ENCODE results near the gene SURF4. TPM values are rescaled to one million over a fixed set of nuclear protein-coding genes. Genes with fewer than 3 reads are reported as not detected.

The SURF4 gene
- total and polyA plus RNA-seq, 2 of the 13 experiments (the other 11 are each of a cell fraction or from before 2014, with no cell fraction given) = 220 to 265 TPM

- TF ChIP-seq RBFOX2 (IDR thresholded peaks at IDR 0.05; ENCODE audit: low read depth, low read length) = peak; percentile 91
- TF ChIP-seq SP1 (IDR thresholded peaks at IDR 0.05) = no peak
- 0 out of 2 replicates have a peak, but pooled peaks have one; percentile 17 for TF ChIP-seq SP1 (CRISPR knock-in tag; IDR thresholded peaks at IDR 0.05)
- TF ChIP-seq GPN1 (CRISPR knock-in tag; IDR thresholded peaks at IDR 0.05; ENCODE audit: borderline replicate concordance) = no peak
- TF ChIP-seq RBAK (CRISPR knock-in tag; IDR thresholded peaks at IDR 0.05) = no peak
- 0 out of 2 replicates have a peak, but pooled peaks have one; percentile 52 for TF ChIP-seq ZNF639 (CRISPR knock-in tag; conservative IDR thresholded peaks at IDR 0.05)
- TF ChIP-seq RARG (CRISPR knock-in tag; IDR thresholded peaks at IDR 0.05; ENCODE audit: low read depth) = no peak
- TF ChIP-seq MAFF (IDR thresholded peaks at IDR 0.05; ENCODE audit: low read depth, low read length) = no peak
- TF ChIP-seq, protein P1, sequence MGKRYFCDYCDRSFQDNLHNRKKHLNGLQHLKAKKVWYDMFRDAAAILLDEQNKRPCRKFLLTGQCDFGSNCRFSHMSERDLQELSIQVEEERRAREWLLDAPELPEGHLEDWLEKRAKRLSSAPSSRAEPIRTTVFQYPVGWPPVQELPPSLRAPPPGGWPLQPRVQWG (CRISPR knock-in tag; IDR thresholded peaks at IDR 0.05; ENCODE audit: borderline replicate concordance, low read depth) = no peak
- peak; percentile 66 for TF ChIP-seq XRCC5 (optimal IDR thresholded peaks at IDR 0.05; ENCODE audit: low read length)
- no peak for TF ChIP-seq SETDB1 (CRISPR knock-in tag; IDR thresholded peaks at IDR 0.05; ENCODE audit: borderline replicate concordance)
- TF ChIP-seq ZNF225 (CRISPR knock-in tag; IDR thresholded peaks at IDR 0.05) = 0 out of 2 replicates have a peak, but pooled peaks have one; percentile 91
- TF ChIP-seq CBX5 (CRISPR knock-in tag; IDR thresholded peaks at IDR 0.05; ENCODE audit: borderline replicate concordance) = peak; percentile 76; the same call in 1 of the 2 replicates
- peak; percentile 85 for TF ChIP-seq ZNF205 (CRISPR knock-in tag; IDR thresholded peaks at IDR 0.05)
- TF ChIP-seq, protein P2, sequence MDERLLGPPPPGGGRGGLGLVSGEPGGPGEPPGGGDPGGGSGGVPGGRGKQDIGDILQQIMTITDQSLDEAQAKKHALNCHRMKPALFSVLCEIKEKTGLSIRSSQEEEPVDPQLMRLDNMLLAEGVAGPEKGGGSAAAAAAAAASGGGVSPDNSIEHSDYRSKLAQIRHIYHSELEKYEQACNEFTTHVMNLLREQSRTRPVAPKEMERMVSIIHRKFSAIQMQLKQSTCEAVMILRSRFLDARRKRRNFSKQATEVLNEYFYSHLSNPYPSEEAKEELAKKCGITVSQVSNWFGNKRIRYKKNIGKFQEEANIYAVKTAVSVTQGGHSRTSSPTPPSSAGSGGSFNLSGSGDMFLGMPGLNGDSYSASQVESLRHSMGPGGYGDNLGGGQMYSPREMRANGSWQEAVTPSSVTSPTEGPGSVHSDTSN (CRISPR knock-in tag; IDR thresholded peaks at IDR 0.05) = no peak
- TF ChIP-seq ZEB1 (IDR thresholded peaks at IDR 0.05; ENCODE audit: insufficient replicate concordance, low read depth) = peak; percentile 35
- TF ChIP-seq KLF13 (CRISPR knock-in tag; IDR thresholded peaks at IDR 0.05) = peak; percentile 69; the same call in 1 of the 2 replicates
- peak; percentile 42; the same call in 1 of the 2 replicates for TF ChIP-seq FOSL2 (CRISPR knock-in tag; IDR thresholded peaks at IDR 0.05)
- no peak for TF ChIP-seq MTA3 (CRISPR knock-in tag; IDR thresholded peaks at IDR 0.05)
- TF ChIP-seq HCFC1 (IDR thresholded peaks at IDR 0.05; ENCODE audit: low read depth, low read length) = peak; percentile 45; the same call in 1 of the 2 replicates
- TF ChIP-seq ELF3 (CRISPR knock-in tag; IDR thresholded peaks at IDR 0.05) = peak; percentile 55; the same call in 1 of the 2 replicates
- no peak for TF ChIP-seq NBN (conservative IDR thresholded peaks at IDR 0.05)
- peak; percentile 74 for TF ChIP-seq ZNF781 (CRISPR knock-in tag; IDR thresholded peaks at IDR 0.05; ENCODE audit: borderline replicate concordance, not compliant biosample characterization)
- TF ChIP-seq THYN1 (CRISPR knock-in tag; IDR thresholded peaks at IDR 0.05; ENCODE audit: borderline replicate concordance, low read depth) = no peak
- peak; percentile 38 for TF ChIP-seq ZNF431 (CRISPR knock-in tag; IDR thresholded peaks at IDR 0.05; ENCODE audit: borderline replicate concordance, low read depth)
- no peak; the same call in 1 of the 2 replicates for TF ChIP-seq NR2F6 (IDR thresholded peaks at IDR 0.05)
- peak; percentile 30; the same call in 1 of the 2 replicates for TF ChIP-seq NR2F6 (CRISPR knock-in tag; IDR thresholded peaks at IDR 0.05)
- peak; percentile 92 for TF ChIP-seq KAT8 (CRISPR knock-in tag; IDR thresholded peaks at IDR 0.05)
- TF ChIP-seq, protein P3, sequence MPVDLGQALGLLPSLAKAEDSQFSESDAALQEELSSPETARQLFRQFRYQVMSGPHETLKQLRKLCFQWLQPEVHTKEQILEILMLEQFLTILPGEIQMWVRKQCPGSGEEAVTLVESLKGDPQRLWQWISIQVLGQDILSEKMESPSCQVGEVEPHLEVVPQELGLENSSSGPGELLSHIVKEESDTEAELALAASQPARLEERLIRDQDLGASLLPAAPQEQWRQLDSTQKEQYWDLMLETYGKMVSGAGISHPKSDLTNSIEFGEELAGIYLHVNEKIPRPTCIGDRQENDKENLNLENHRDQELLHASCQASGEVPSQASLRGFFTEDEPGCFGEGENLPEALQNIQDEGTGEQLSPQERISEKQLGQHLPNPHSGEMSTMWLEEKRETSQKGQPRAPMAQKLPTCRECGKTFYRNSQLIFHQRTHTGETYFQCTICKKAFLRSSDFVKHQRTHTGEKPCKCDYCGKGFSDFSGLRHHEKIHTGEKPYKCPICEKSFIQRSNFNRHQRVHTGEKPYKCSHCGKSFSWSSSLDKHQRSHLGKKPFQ (CRISPR knock-in tag; IDR thresholded peaks at IDR 0.05; ENCODE audit: insufficient replicate concordance) = peak; percentile 71
These were observed 27.7 kb downstream of the SURF4 start, which contains the start of the genes MED22 and RPL7A (continued) for GRCh38 chr9:133347985-133348717.
